ENCODE results near the gene PRR11. TPM values are rescaled to one million over a fixed set of nuclear protein-coding genes. Genes with fewer than 3 reads are reported as not detected.

Gene PRR11
- total RNA-seq, 4 donors from 2014 or later = 0.82 to 3.5 (median 1.4) TPM

GRCh38 chr17:59181481-59181880 is 25.9 kb downstream of the PRR11 start:
- ATAC-seq (ENCODE audit: low FRiP score) = no peak
- TF ChIP-seq CTCF (IDR thresholded peaks at IDR 0.05) = no peak
- no peak for DNase-seq (ENCODE audit: low spot score)

GRCh38 chr17:59185997-59186396 is 30.5 kb downstream of the PRR11 start:
- no peak for ATAC-seq (ENCODE audit: low FRiP score)
- no peak for TF ChIP-seq CTCF (IDR thresholded peaks at IDR 0.05)
- no peak for DNase-seq (ENCODE audit: low spot score)

- TF ChIP-seq CTCF (IDR thresholded peaks at IDR 0.05) = no peak
- ATAC-seq (ENCODE audit: low FRiP score) = no peak
- no peak for DNase-seq (ENCODE audit: low spot score)
Measured at GRCh38 chr17:59186850-59187249, 31.3 kb downstream of the PRR11 start.

- ATAC-seq (ENCODE audit: low FRiP score) = no peak
- DNase-seq (ENCODE audit: low spot score) = no peak
- no peak for TF ChIP-seq CTCF (IDR thresholded peaks at IDR 0.05)
Measured at GRCh38 chr17:59190806-59191205, 35.3 kb downstream of the PRR11 start.

- ATAC-seq (ENCODE audit: low FRiP score) (no peak), DNase-seq (ENCODE audit: low spot score) (no peak)
- no peak for TF ChIP-seq CTCF (IDR thresholded peaks at IDR 0.05)
Measured at GRCh38 chr17:59193336-59193862, 37.9 kb downstream of the PRR11 start.

- no peak for ATAC-seq (ENCODE audit: low FRiP score)
- no peak for DNase-seq (ENCODE audit: low spot score)
- no peak for TF ChIP-seq CTCF (IDR thresholded peaks at IDR 0.05)
Measured at GRCh38 chr17:59199398-59199797, 43.9 kb downstream of the PRR11 start.

GRCh38 chr17:59202320-59202719 is 46.8 kb downstream of the PRR11 start:
- ATAC-seq (ENCODE audit: low FRiP score) = no peak
- DNase-seq (ENCODE audit: low spot score) = no peak
- TF ChIP-seq CTCF (IDR thresholded peaks at IDR 0.05) = no peak
